HepG2 (cell line): ENCODE results near the gene EIF6. TPM values are rescaled to one million over a fixed set of nuclear protein-coding genes. Genes with fewer than 3 reads are reported as not detected.

Experiments used
- CAMTA2 ChIP-seq: sonication (generic); formaldehyde crosslinking; IDR thresholded peaks from 2 replicates; pipeline ENCODE4 v1.4.0; 2020; ENCODE audit warnings: mild to moderate bottlenecking, missing genetic modification reagents, borderline replicate concordance
- MATR3 ChIP-seq: sonication (generic); formaldehyde crosslinking; IDR thresholded peaks from 2 replicates; pipeline ENCODE4 v1.4.0; 2020; ENCODE audit warnings: missing genetic modification reagents
- MBNL3 ChIP-seq: fragments of 250-450 bp; sonication (Bioruptor Pico); conservative IDR thresholded peaks from 2 replicates; pipeline ENCODE4 v1.8.0; 2022; ENCODE audit warnings: mild to moderate bottlenecking, inconsistent platforms
- NFE2 ChIP-seq: sonication (generic); formaldehyde crosslinking; IDR thresholded peaks from 2 replicates; pipeline ENCODE4 v1.4.0; 2020; ENCODE audit warnings: missing genetic modification reagents
- NFKBIZ ChIP-seq: IDR thresholded peaks from 2 replicates; pipeline ENCODE4 v1.6.1; 2018; ENCODE audit warnings: missing genetic modification reagents, missing compliant biosample characterization
- NR3C1 ChIP-seq: sonication (generic); formaldehyde crosslinking; IDR thresholded peaks from 2 replicates; pipeline ENCODE4 v1.4.0; 2020; ENCODE audit warnings: missing genetic modification reagents
- PCBP1 ChIP-seq: fragments of 200-400 bp; formaldehyde crosslinking; IDR thresholded peaks from 2 replicates; pipeline ENCODE4 v1.6.1; 2017; ENCODE audit warnings: mild to moderate bottlenecking, low read depth, low read length, borderline replicate concordance
- SATB2 ChIP-seq: sonication (generic); formaldehyde crosslinking; IDR thresholded peaks from 2 replicates; pipeline ENCODE4 v1.5.0; 2020; ENCODE audit warnings: missing genetic modification reagents
- TAF1 ChIP-seq: sonication (generic); formaldehyde crosslinking; IDR thresholded peaks from 2 replicates; pipeline ENCODE4 v1.4.0; 2020; ENCODE audit warnings: missing genetic modification reagents
- U2AF2 ChIP-seq: fragments of 200-400 bp; formaldehyde crosslinking; IDR thresholded peaks from 2 replicates; pipeline ENCODE4 v1.6.1; 2017; ENCODE audit warnings: low read depth, mild to moderate bottlenecking, low read length
- ZBTB7A ChIP-seq: sonication (generic); formaldehyde crosslinking; IDR thresholded peaks from 2 replicates; pipeline ENCODE4 v1.8.0; 2022; ENCODE audit warnings: mild to moderate bottlenecking, missing genetic modification reagents
- ZNF24 ChIP-seq: fragments of 450-650 bp; IDR thresholded peaks from 2 replicates; pipeline ENCODE4 v1.6.1; 2017; ENCODE audit warnings: antibody characterized with exemption, mild to moderate bottlenecking
- ZNF317 ChIP-seq: sonication (generic); formaldehyde crosslinking; IDR thresholded peaks from 2 replicates; pipeline ENCODE4 v1.5.0; 2020; ENCODE audit warnings: mild to moderate bottlenecking, missing genetic modification reagents
- ZNF333 ChIP-seq: sonication (generic); formaldehyde crosslinking; IDR thresholded peaks from 2 replicates; pipeline ENCODE4 v1.4.0; 2020; ENCODE audit warnings: mild to moderate bottlenecking, missing genetic modification reagents, borderline replicate concordance
- ZNF430 ChIP-seq: sonication (generic); formaldehyde crosslinking; IDR thresholded peaks from 2 replicates; pipeline ENCODE4 v1.9.0; 2021; ENCODE audit warnings: mild to moderate bottlenecking, missing genetic modification reagents
- ZNF431 ChIP-seq: sonication (generic); formaldehyde crosslinking; IDR thresholded peaks from 2 replicates; pipeline ENCODE4 v1.9.0; 2022; ENCODE audit warnings: missing genetic modification reagents, low read depth, mild to moderate bottlenecking, borderline replicate concordance
- ZNF562 ChIP-seq: sonication (generic); formaldehyde crosslinking; IDR thresholded peaks from 2 replicates; pipeline ENCODE4 v1.8.0; 2022; ENCODE audit warnings: missing genetic modification reagents, borderline replicate concordance
- ZNF883 ChIP-seq: sonication (generic); formaldehyde crosslinking; IDR thresholded peaks from 2 replicates; pipeline ENCODE4 v1.5.1; 2020; ENCODE audit warnings: mild to moderate bottlenecking, missing genetic modification reagents; ENCODE audit errors: not compliant biosample characterization
- polyA plus RNA-seq, 8 experiments: library from polyadenylated mRNA; depleted of rRNA in 3 of 8; stranded (reverse) in 7 of 8; unstranded in 1 of 8; fragments of >200 nt; fragmentation: Illumina TruSeq in 4 of 8; extraction: Trizol in 4 of 8; gene quantifications; 2 replicates each; pipeline versions ENCODE4 v1.2.1 to v1.2.3, GENCODE V29; 2011 to 2016; ENCODE audit warnings: low read depth in 4 of 8, missing spikeins in 1 of 8, mixed read lengths in 1 of 8; ENCODE audit not compliant: insufficient read depth in 1 of 8
- total RNA-seq, 5 experiments: library from RNA; depleted of rRNA; stranded (reverse); fragments of >200 nt; fragmentation: Illumina TruSeq; extraction: Trizol; gene quantifications; 2 replicates each; pipeline ENCODE4 v1.2.3, GENCODE V29; 2016; ENCODE audit warnings: low read depth in 1 of 5
- TF ChIP-seq, protein P1 (sequence below): sonication (generic); formaldehyde crosslinking; IDR thresholded peaks from 2 replicates; pipeline ENCODE4 v1.4.0; 2020; ENCODE audit warnings: missing genetic modification reagents, borderline replicate concordance
- TF ChIP-seq, protein P2 (sequence below): sonication (generic); formaldehyde crosslinking; IDR thresholded peaks from 2 replicates; pipeline ENCODE4 v1.4.0; 2020; ENCODE audit warnings: mild to moderate bottlenecking, missing genetic modification reagents
- TF ChIP-seq, protein P3 (sequence below): sonication (generic); formaldehyde crosslinking; IDR thresholded peaks from 2 replicates; pipeline ENCODE4 v1.4.0; 2020; ENCODE audit warnings: missing genetic modification reagents
- TF ChIP-seq, protein P4 (sequence below): sonication (generic); formaldehyde crosslinking; IDR thresholded peaks from 2 replicates; pipeline ENCODE4 v1.5.0; 2020; ENCODE audit warnings: mild to moderate bottlenecking, missing genetic modification reagents

EIF6 gene
- total and polyA plus RNA-seq, 2 of the 13 experiments (the other 11 are each of a cell fraction or from before 2014, with no cell fraction given), result 462 to 466 TPM

DNA sequence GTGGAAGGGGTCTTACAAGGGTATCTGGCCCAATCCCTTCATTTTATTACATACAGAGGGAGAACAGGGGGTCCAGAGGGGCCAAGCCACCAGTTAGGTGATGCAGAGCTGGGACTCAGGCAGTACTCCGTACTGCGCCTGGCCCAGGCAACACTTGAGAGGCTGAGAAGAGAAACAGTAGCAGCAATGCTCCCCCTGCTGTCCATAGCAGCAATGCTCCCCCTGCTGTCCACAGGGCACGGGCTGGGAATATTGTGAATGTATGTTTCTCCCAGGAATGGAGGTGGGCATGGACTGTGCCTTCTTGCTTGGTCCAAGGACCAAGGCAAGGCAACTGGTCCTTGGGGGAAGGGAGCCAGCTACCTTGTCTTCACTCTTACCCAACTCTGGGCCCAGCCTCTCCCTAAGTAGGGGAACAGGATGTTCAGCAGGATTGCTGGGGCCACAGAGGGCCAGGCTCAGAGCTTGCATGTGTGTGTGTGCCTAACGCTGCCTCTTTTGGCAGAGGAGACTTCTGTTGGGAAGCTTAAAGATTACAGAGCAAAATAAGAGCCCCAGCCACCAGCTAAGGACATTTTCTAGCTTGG lies 22.5 kb upstream of the EIF6 start (continued):
- no peak for TF ChIP-seq ZBTB7A (CRISPR knock-in tag)
- TF ChIP-seq ZNF333 (CRISPR knock-in tag), result no peak; the same call in 1 of the 2 replicates
- TF ChIP-seq TAF1, result no peak
- no peak for TF ChIP-seq MATR3 (CRISPR knock-in tag)
- TF ChIP-seq, protein P1, sequence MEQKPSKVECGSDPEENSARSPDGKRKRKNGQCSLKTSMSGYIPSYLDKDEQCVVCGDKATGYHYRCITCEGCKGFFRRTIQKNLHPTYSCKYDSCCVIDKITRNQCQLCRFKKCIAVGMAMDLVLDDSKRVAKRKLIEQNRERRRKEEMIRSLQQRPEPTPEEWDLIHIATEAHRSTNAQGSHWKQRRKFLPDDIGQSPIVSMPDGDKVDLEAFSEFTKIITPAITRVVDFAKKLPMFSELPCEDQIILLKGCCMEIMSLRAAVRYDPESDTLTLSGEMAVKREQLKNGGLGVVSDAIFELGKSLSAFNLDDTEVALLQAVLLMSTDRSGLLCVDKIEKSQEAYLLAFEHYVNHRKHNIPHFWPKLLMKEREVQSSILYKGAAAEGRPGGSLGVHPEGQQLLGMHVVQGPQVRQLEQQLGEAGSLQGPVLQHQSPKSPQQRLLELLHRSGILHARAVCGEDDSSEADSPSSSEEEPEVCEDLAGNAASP, result no peak
- TF ChIP-seq ZNF24, result no peak
- TF ChIP-seq NR3C1, result no peak
- TF ChIP-seq NFKBIZ, result 0 out of 2 replicates have a peak, but pooled peaks have one; percentile 23
- TF ChIP-seq ZNF562 (CRISPR knock-in tag), result no peak
- peak; percentile 78 for TF ChIP-seq ZNF883 (CRISPR knock-in tag)
- no peak for TF ChIP-seq MBNL3 (CRISPR knock-in tag)
- TF ChIP-seq NFE2 (CRISPR knock-in tag), result no peak
- TF ChIP-seq, protein P2, sequence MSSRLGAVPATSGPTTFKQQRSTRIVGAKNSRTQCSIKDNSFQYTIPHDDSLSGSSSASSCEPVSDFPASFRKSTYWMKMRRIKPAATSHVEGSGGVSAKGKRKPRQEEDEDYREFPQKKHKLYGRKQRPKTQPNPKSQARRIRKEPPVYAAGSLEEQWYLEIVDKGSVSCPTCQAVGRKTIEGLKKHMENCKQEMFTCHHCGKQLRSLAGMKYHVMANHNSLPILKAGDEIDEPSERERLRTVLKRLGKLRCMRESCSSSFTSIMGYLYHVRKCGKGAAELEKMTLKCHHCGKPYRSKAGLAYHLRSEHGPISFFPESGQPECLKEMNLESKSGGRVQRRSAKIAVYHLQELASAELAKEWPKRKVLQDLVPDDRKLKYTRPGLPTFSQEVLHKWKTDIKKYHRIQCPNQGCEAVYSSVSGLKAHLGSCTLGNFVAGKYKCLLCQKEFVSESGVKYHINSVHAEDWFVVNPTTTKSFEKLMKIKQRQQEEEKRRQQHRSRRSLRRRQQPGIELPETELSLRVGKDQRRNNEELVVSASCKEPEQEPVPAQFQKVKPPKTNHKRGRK (CRISPR knock-in tag), result no peak
- no peak for TF ChIP-seq ZNF431 (CRISPR knock-in tag)
- no peak for TF ChIP-seq U2AF2
- TF ChIP-seq CAMTA2 (CRISPR knock-in tag), result no peak
- TF ChIP-seq PCBP1, result no peak
- no peak for TF ChIP-seq SATB2
- TF ChIP-seq, protein P3, sequence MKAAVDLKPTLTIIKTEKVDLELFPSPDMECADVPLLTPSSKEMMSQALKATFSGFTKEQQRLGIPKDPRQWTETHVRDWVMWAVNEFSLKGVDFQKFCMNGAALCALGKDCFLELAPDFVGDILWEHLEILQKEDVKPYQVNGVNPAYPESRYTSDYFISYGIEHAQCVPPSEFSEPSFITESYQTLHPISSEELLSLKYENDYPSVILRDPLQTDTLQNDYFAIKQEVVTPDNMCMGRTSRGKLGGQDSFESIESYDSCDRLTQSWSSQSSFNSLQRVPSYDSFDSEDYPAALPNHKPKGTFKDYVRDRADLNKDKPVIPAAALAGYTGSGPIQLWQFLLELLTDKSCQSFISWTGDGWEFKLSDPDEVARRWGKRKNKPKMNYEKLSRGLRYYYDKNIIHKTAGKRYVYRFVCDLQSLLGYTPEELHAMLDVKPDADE (CRISPR knock-in tag), result no peak
- TF ChIP-seq, protein P4, sequence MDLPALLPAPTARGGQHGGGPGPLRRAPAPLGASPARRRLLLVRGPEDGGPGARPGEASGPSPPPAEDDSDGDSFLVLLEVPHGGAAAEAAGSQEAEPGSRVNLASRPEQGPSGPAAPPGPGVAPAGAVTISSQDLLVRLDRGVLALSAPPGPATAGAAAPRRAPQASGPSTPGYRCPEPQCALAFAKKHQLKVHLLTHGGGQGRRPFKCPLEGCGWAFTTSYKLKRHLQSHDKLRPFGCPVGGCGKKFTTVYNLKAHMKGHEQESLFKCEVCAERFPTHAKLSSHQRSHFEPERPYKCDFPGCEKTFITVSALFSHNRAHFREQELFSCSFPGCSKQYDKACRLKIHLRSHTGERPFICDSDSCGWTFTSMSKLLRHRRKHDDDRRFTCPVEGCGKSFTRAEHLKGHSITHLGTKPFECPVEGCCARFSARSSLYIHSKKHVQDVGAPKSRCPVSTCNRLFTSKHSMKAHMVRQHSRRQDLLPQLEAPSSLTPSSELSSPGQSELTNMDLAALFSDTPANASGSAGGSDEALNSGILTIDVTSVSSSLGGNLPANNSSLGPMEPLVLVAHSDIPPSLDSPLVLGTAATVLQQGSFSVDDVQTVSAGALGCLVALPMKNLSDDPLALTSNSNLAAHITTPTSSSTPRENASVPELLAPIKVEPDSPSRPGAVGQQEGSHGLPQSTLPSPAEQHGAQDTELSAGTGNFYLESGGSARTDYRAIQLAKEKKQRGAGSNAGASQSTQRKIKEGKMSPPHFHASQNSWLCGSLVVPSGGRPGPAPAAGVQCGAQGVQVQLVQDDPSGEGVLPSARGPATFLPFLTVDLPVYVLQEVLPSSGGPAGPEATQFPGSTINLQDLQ (CRISPR knock-in tag), result no peak
- TF ChIP-seq ZNF317 (CRISPR knock-in tag), result no peak
- TF ChIP-seq ZNF430 (CRISPR knock-in tag), result no peak
